ENCODE data around the gene INHBC.
"Not testable (repeated sequence)": the region's sequence is repeated elsewhere in the genome, so short reads cannot be mapped to it uniquely, and the experiment has no call there.

Gene INHBC

DNA sequence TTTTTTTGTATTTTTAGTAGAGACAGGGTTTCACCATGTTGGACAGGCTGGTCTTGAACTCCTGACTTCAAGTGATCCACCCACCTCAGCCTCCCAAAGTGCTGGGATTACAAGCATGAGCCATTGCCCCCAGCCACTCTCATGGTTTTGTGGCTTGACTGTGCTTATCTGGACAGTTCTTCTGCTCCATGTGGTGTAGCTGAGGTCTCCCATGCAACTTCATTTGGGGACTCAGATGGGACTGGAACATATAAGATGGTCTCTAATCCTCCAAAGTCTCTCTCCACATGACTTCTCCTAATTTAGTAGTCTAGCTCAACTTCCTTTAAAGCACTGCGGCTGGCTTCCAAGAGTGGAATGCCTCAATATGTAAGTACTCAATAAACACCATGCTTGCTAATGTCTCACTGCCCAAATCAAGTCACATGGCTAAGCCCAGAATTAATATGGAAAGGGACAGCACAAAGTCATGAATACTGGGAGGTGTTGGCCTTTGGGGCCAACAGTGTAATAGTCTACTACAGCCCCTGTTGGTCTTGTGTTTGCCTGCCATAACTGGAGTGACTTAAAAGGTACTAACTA is 7.4 kb downstream of the INHBC start:
- H2AFZ ChIP-seq, result no peak overlapping the region
- no peak overlapping the region for H3K4me2 ChIP-seq (ENCODE audit: low read length)
- no peak overlapping the region for H3K9ac ChIP-seq
- H3K79me2 ChIP-seq, result no peaks in the 10 kb centered on the region
- no peaks in the 10 kb centered on the region for H3K36me3 ChIP-seq (ENCODE audit: control insufficient read depth, insufficient read depth, low read length)
- H3K4me3 ChIP-seq (ENCODE audit: low read depth, low read length), result no peak overlapping the region
- no peak overlapping the region for H3K27ac ChIP-seq
- H3K27me3 ChIP-seq (ENCODE audit: control insufficient read depth, insufficient read depth, low read length), result no peaks in the 10 kb centered on the region
- no peaks in the 10 kb centered on the region for H3K4me1 ChIP-seq
- TF ChIP-seq, protein P1, sequence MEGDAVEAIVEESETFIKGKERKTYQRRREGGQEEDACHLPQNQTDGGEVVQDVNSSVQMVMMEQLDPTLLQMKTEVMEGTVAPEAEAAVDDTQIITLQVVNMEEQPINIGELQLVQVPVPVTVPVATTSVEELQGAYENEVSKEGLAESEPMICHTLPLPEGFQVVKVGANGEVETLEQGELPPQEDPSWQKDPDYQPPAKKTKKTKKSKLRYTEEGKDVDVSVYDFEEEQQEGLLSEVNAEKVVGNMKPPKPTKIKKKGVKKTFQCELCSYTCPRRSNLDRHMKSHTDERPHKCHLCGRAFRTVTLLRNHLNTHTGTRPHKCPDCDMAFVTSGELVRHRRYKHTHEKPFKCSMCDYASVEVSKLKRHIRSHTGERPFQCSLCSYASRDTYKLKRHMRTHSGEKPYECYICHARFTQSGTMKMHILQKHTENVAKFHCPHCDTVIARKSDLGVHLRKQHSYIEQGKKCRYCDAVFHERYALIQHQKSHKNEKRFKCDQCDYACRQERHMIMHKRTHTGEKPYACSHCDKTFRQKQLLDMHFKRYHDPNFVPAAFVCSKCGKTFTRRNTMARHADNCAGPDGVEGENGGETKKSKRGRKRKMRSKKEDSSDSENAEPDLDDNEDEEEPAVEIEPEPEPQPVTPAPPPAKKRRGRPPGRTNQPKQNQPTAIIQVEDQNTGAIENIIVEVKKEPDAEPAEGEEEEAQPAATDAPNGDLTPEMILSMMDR (IDR thresholded peaks at IDR 0.05), result no peak
- no peaks in the 10 kb centered on the region for H3K9me3 ChIP-seq (ENCODE audit: control insufficient read depth, low read length)

DNA sequence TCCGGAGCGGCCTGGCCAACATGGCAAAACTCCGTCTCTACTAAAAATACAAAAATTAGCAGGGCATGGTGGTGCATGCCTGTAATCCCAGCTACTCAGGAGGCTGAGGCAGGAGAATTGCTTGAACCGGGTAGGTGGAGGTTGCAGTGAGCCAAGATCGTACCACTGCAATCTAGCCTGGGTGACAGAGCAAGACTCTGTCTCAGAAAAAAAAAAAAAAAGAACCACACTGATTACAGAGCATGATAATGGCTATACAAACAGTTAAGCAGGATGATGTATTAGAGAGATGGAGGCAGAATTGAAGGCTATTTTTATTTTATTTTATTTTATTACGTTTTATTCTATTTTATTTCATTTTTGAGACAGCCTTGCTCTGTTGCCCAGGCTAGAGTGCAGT is 9.8 kb downstream of the INHBC start:
- H3K27me3 ChIP-seq (ENCODE audit: control insufficient read depth, insufficient read depth, low read length); H3K4me3 ChIP-seq (ENCODE audit: low read depth, low read length); H2AFZ ChIP-seq; H3K79me2 ChIP-seq; H3K27ac ChIP-seq; H3K36me3 ChIP-seq (ENCODE audit: control insufficient read depth, insufficient read depth, low read length); H3K4me1 ChIP-seq; H3K4me2 ChIP-seq (ENCODE audit: low read length); H3K9me3 ChIP-seq (ENCODE audit: control insufficient read depth, low read length); H3K9ac ChIP-seq: not testable (repeated sequence)

DNA sequence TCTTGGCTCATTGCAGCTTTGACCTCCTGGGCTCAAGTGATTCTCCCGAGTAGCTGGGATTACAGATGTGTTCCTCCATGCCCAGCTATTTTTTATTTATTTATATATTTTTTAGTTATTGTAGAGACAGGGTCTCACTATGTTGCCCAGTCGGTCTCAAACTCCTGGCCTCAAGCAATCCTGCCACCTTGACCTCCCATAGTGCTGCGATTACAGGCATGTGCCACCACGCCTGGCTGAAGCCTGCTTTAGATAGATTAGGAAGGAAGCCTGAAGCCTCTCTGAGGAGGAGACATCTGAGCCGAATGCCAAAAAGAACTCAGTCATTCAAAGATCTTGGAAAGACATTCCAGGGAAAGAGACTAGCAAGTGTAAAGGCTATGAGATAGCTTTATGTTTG is 10.2 kb downstream of the INHBC start:
- H3K27me3 ChIP-seq (ENCODE audit: control insufficient read depth, insufficient read depth, low read length), result no peaks in the 10 kb centered on the region
- H3K36me3 ChIP-seq (ENCODE audit: control insufficient read depth, insufficient read depth, low read length), result no peaks in the 10 kb centered on the region
- no peak overlapping the region for H3K9ac ChIP-seq
- H2AFZ ChIP-seq, result peak overlapping the region; percentile 1
- no peaks in the 10 kb centered on the region for H3K79me2 ChIP-seq
- no peak overlapping the region for H3K4me2 ChIP-seq (ENCODE audit: low read length)
- TF ChIP-seq, protein P1 (IDR thresholded peaks at IDR 0.05), result no peak
- no peak overlapping the region for H3K27ac ChIP-seq
- H3K9me3 ChIP-seq (ENCODE audit: control insufficient read depth, low read length), result no peaks in the 10 kb centered on the region
- H3K4me3 ChIP-seq (ENCODE audit: low read depth, low read length), result no peak overlapping the region
- no peaks in the 10 kb centered on the region for H3K4me1 ChIP-seq

DNA sequence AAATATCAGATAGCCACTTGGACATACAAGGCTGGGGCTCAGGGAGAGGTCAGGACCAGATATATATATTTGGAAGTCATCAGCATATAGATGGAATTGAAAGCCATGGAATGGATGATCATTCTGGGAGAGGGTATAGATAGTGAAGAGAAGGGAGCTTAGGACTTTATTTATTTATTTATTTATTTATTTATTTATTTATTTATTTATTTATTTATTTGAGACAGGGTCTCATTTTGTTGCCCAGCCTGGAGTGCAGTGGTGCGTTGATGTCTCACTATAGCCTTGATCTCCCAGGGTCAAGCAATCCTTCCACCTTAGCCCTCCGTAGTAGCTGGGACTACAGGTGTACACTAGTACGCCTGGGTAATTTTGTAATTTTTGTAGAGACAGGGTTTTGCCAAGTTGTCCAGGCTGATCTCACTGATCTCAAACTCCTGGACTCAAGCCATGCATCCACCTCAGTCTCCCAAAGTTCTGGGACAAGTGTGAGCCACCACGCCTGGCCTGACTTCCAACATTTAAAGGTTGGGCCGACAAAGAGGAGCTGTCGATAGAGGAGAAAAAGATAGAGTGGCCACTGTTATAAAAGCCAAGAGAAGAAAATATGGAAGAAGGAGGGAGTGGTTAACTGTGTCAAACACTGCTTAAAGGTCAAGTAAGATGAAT is 11.8 kb downstream of the INHBC start:
- H3K36me3 ChIP-seq (ENCODE audit: control insufficient read depth, insufficient read depth, low read length), result no peaks in the 10 kb centered on the region
- H3K79me2 ChIP-seq, result no peaks in the 10 kb centered on the region
- H3K27ac ChIP-seq, result no peak overlapping the region
- TF ChIP-seq, protein P1 (IDR thresholded peaks at IDR 0.05), result no peak
- H3K4me3 ChIP-seq (ENCODE audit: low read depth, low read length), result no peak overlapping the region
- H2AFZ ChIP-seq, result no peak overlapping the region
- H3K9ac ChIP-seq, result no peak overlapping the region
- no peaks in the 10 kb centered on the region for H3K4me1 ChIP-seq
- no peaks in the 10 kb centered on the region for H3K27me3 ChIP-seq (ENCODE audit: control insufficient read depth, insufficient read depth, low read length)
- no peaks in the 10 kb centered on the region for H3K9me3 ChIP-seq (ENCODE audit: control insufficient read depth, low read length)
- H3K4me2 ChIP-seq (ENCODE audit: low read length), result no peak overlapping the region

GRCh38 chr12:57448669-57449068 is 14.1 kb downstream of the INHBC start:
- Histone ChIP-seq H3K27me3 (ENCODE audit: control insufficient read depth, insufficient read depth, low read length) (no peaks in the 10 kb centered on the region), H3K4me2 (ENCODE audit: low read length) (no peak overlapping the region), H2AFZ (no peak overlapping the region), H3K9ac (no peak overlapping the region), H3K4me3 (ENCODE audit: low read depth, low read length) (no peak overlapping the region), H3K9me3 (ENCODE audit: control insufficient read depth, low read length) (no peaks in the 10 kb centered on the region), H3K4me1 (no peaks in the 10 kb centered on the region), H3K27ac (no peak overlapping the region), H3K79me2 (no peaks in the 10 kb centered on the region), H3K36me3 (ENCODE audit: control insufficient read depth, insufficient read depth, low read length) (no peaks in the 10 kb centered on the region)
- TF ChIP-seq, protein P1 (IDR thresholded peaks at IDR 0.05), result no peak
